Coronary artery (tissue), 2 donors: ENCODE results near the gene PCGF3.
A peak's percentile ranks its signal among the peaks of the same experiment; 100 is the strongest.

Experiments
- DNase-seq: peaks from one replicate; pipeline ENCODE4 v3.0.0-alpha.2; 2017; ENCODE audit warnings: low spot score
- H3K27ac ChIP-seq, 2 donors: fragments of 200-600 bp; sonication (generic); one replicate each; pipeline ENCODE4 v1.5.1; 2016 to 2019
- H3K4me3 ChIP-seq: fragments of 200-600 bp; sonication (generic); 2 replicates; pipeline ENCODE4 v1.5.1; 2016; ENCODE audit warnings: mild to moderate bottlenecking, moderate library complexity
- CTCF ChIP-seq: fragments of 200-600 bp; sonication (generic); IDR thresholded peaks from one replicate; pipeline ENCODE4 v1.5.1; 2019; ENCODE audit warnings: antibody characterized with exemption

Gene PCGF3

DNA sequence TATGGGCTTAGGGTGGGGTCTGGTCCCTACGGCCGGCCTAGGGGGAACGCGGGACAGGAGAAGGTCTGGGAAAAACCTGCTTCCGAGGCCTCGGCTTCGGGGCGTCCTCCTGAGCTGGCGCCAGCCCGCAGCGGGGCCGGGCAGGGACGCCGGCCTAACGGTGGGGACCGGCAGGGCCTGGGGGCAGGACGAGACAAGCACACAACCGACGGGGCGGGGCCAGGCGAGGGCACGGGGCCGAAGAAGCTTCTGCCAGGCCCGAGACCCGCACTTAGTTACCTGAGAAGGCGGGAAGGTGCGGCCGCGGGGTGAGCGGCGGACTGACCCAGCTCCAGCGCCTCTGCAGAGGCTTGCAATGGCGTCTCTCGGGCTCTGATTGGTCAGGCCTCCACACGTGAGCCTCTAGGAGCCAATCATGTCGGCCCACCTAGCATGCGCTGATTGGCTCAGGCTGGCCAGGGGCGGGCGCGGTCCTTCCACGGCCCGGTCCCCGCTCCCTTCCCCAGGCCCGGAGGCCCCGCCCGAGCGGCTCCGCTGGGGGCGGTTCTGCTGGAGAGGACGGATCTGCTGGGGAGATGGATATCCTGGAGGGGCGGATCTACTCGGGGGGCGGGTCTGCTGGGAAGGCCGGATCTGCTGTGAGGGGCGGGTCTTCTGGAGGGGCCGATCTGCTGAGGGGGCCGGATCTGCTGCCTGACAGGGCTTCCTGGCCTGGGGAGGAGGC is 76.0 kb downstream of the PCGF3 start:
- no peak for TF ChIP-seq CTCF
- DNase-seq = peak; percentile 100

GRCh38 chr4:784401-785331 is 79.0 kb downstream of the PCGF3 start:
- Histone ChIP-seq H3K27ac (no peak overlapping the region), H3K4me3 (no peak overlapping the region)
- no peak for DNase-seq
- TF ChIP-seq CTCF = no peak

More for the DNA sequence above, 76.0 kb downstream of the PCGF3 start:
- Histone ChIP-seq H3K27ac (peak overlapping the region; percentile 86 to 91), H3K4me3 (peak overlapping the region; percentile 79)

DNA sequence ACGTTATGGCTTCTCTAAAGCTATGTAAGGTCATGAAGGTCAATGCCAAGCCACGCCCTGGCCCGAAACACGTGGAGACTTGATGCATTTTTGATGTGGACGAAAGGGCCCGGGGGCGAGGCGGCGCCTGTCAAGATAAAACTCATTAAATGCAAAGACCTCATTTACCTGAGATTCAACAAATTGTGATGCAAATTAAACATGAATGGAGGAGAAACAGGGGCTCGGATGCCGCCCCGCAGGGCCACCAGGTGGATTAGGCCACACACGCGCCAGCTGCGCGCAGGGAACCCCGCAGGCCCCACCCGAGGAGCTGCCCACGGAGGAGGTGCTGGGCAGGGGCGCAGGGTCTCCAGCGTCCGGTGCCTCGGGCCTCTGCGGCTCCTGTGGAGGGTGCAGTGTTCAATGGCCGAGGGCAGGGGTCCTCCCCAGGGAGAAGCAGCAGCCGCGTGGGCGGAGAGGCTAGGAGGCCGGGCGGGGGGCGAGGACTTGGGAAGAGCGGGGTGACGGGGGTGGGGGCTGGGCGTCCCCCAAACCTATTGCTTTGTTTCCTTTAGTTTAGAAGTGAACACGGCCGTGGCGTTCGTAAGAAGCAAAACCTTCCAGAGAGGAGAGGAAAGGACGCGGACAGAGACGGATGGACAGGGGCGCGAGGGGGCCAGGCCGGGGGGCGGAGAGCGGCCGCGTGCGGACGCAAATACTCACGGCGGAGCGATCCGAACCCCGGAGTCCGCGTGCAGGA is 79.9 kb downstream of the PCGF3 start:
- H3K4me3 ChIP-seq = peak overlapping the region; percentile 64

DNA sequence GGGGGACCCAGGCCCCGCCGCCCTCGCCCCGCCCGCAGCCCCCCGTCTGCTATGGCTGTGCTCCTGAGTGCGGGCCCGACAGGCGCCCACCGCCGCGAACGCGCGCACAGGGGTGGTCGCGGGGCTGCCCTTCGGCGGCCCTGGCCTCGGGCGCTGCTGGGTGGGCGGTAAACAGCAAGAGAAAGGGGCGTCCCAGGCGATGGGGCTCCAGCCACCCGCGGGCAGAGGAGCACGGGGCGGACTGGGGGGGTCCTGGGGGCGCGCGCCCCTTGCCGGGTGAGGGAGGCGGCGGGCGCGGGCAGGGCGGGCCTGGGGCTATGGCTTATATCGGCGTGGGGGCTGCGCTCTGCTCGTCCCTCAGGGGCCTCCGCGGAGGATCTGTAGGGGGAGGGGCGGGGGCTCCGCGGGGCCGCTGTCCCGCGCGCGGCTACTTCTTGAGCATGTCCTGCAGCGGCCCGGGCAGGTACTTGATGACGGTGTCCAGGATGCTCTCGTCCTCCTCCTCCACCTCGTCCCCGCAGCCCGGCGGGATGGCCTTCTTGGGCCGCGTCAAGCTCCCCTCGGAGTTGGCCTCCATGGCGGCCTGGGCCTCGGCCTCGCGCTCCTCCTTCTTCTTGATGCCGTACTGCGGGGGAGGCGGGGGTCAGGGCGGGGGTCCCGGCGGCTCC is 80.6 kb downstream of the PCGF3 start:
- no peak for DNase-seq
- H3K27ac ChIP-seq = peak overlapping the region in 1 of 2 donors; percentile 73
- TF ChIP-seq CTCF = no peak
- peak overlapping the region; percentile 64 for H3K4me3 ChIP-seq

More for the DNA sequence above, 79.9 kb downstream of the PCGF3 start:
- no peak for TF ChIP-seq CTCF
- DNase-seq = no peak
- peak overlapping the region in 1 of 2 donors; percentile 73 for H3K27ac ChIP-seq

GRCh38 chr4:786861-787300 is 81.2 kb downstream of the PCGF3 start:
- peak overlapping the region; percentile 64 for H3K4me3 ChIP-seq
- H3K27ac ChIP-seq = peak overlapping the region in 1 of 2 donors; percentile 73

More at GRCh38 chr4:786861-787300, 81.2 kb downstream of the PCGF3 start:
- TF ChIP-seq CTCF = no peak
- no peak for DNase-seq
